NCI-H1092 treated with DMSO at 0.1 percent for 48 hours (cell line): ENCODE data around the gene TUBGCP2.

Experiments used
- DNase-seq: peaks from one replicate; lab custom pipeline; 2025; lab: John Stamatoyannopoulos, UW

Gene TUBGCP2, protein sequence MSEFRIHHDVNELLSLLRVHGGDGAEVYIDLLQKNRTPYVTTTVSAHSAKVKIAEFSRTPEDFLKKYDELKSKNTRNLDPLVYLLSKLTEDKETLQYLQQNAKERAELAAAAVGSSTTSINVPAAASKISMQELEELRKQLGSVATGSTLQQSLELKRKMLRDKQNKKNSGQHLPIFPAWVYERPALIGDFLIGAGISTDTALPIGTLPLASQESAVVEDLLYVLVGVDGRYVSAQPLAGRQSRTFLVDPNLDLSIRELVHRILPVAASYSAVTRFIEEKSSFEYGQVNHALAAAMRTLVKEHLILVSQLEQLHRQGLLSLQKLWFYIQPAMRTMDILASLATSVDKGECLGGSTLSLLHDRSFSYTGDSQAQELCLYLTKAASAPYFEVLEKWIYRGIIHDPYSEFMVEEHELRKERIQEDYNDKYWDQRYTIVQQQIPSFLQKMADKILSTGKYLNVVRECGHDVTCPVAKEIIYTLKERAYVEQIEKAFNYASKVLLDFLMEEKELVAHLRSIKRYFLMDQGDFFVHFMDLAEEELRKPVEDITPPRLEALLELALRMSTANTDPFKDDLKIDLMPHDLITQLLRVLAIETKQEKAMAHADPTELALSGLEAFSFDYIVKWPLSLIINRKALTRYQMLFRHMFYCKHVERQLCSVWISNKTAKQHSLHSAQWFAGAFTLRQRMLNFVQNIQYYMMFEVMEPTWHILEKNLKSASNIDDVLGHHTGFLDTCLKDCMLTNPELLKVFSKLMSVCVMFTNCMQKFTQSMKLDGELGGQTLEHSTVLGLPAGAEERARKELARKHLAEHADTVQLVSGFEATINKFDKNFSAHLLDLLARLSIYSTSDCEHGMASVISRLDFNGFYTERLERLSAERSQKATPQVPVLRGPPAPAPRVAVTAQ

DNA sequence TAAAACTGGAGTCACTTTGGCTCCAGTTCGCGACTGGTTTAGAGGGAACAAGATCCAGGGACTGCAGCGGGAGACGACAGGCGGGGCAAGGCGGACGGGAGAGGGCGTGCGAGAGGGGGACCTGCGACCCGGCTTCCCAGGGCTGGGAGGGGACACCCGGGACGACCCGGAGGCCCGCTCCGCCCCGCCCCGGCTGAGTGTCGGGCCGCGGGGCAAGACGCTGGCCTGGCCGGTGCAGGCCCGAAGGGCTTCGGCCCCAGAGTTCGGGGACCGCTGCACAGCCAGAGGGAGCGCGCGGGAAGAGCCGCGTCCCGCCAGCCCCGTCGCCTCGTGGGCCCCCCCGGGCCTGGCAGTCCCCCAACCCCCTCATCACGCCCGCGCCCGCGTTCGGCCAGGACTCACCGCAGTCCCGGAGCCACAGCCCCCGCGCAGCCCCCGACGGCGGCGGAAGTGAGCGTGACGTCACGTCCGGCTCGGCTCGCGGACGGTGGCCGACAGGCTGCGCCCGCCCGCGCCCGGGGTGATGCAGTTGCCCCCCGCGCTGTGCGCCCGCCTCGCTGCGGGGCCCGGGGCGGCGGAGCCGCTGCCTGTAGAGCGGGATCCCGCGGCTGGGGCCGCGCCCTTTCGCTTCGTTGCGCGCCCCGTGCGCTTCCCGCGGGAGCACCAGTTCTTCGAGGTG, at the start of gene TUBGCP2, which contains the start of gene ZNF511:
Gene TUBGCP2 (minus strand): TSS at position 452 of the 679 bp plus-strand sequence. CDS start 5,931 bp downstream, outside the sequence.
Gene ZNF511 (plus strand): TSS at position 494 of the 679 bp plus-strand sequence. CDS start 30 bp downstream, at position 524.
- peak; percentile 59 for DNase-seq

DNA sequence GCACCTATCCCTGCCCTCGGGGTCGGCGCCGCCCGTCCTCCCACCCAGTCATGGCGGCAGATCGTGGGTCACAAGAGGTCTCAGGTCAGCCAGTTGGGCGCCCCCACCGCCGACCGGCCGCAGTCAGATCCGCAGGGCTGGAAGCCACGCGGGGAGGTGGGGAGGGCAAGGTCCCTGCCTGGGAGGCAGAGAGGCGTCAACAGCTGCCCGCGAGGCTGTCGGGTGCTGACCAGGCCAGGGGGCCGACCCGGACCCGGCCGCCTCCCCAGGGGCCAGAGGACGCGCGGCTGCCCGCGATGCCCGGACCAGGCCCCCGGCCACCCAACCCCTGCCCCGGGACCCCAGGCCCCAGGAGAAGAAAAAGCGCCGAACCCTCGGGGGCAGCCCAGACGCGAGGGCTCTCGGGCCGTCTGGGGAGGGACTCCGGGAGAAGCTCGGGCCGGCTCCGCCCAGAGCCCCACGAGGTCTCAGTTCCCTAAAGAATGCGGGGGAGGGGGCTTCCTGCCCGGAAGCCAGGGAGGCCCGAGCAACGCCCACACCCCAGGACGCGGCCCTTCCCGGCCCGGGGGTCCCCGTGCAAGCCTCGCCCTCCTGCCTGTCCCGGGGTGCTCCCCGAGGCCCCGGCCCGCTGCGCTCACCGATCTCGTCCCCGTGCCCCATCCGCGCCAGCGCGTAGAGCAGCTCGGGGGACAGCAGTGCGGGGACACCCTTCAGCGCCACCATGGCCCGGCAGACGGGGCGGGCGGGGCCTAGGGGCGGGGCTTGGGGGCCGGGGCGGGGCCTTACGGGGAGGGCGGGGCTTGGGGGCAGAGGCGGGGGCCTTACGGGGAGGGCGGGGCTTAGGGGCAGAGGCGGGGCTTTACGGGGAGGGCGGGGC, 48.9 kb upstream of the TUBGCP2 start, which contains the start of gene FUOM:
Gene FUOM (minus strand): TSS at position 735 of the 877 bp plus-strand sequence. CDS start 12 bp downstream, at position 723.
- no peak for DNase-seq

DNA sequence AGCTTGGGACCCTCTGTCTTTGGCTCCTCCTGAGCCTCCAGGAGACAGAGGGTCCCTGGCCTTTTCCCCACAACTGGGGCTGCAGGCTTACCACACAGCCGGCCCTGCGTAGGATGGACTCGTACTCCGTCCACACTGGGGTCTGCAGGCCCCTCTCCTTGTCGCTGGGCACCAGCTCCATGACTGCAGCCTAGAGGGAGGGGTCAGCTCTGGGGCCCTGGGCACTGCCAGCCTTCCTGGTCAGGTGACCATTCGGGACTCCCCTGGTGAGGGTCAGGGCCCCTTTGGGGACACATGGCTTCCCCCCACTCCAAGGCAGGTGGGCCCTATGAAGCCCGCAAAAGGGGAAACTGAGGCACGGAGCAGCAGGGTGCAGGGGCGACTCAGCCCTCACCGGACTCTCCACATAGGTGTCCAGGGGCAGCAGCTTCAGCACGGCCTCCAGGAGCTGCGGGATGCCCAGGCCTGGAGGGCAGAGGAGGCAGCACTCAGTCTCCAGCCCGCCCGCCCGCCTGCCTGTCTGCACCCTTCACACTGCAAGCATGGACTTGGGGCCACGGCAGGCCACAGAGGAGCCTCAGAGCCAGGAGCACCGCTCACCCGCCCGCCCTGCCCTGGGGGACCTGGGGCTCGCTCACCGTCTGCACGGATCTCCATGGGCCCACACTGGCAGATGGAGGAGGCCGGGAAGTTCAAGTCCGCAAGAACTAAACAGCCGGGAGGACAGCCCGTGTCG, 48.0 kb upstream of the TUBGCP2 start:
- DNase-seq: no peak

DNA sequence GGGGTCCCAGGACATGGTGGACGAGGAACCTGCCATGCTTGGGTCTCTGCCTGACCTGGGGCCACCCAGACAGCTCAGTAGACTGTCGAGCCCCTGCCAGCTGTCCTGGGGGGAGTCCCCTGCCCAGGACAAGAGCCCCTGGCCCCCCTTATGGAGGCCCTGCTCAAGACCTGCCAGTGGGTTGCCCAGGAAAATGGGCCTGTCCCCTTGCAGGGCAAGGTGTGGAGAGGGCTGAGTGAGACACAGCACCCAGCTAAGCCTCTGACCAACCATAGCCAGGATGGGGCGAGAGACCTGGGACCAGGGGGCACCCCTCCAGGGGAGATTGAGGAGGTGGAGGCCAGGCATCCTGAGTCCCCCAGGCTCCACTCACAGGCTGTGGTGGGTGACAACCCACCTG, 47.3 kb upstream of the TUBGCP2 start:
- DNase-seq: no peak

DNA sequence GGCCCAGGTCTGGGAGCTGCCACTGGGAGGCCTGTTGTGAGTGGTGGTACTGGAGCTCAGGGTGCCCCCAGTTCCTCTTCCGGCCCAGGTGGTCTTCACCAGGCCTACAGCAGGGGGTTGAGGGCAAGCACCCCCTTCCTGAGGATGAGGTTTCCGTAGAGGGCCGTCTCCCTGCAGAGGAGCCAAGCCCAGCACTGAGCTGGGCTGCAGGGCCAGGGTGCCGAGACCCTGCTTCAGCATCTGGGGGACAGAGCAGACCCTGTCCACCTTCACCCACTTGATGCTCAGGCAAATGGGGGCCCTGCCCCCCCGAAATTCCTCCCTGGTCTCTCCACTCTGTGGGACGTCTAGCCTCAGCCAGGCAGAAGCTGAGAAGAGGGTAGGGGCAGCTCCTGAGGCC, 46.6 kb upstream of the TUBGCP2 start:
- no peak for DNase-seq

DNA sequence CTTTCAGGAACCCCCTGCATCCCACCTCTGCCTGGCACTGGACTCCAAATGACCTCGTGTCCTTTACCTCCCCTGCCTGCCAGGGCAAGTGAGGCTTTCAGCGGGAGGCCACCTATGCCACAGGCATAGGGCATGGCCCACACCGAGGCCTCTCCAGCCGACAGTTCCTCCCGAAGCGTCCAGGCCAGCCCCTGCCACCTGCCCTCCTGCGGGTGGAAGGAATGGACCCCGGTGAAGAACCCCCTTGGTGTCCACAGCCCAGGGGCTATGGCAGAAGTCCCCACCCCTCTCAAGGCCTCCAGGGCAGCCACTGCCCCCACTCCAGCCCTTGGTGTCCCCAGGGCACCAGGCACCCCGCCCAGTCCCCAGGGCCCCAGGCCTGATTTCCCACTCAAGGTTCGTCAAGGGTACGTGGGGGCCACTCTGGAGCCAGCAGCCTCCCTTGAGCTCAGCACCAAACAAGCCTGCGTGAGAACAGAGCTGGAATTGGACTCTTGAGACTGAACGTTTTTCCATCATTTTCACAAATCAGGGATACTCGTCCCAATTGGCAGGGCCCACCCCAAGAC, 46.1 kb upstream of the TUBGCP2 start:
- no peak for DNase-seq

DNA sequence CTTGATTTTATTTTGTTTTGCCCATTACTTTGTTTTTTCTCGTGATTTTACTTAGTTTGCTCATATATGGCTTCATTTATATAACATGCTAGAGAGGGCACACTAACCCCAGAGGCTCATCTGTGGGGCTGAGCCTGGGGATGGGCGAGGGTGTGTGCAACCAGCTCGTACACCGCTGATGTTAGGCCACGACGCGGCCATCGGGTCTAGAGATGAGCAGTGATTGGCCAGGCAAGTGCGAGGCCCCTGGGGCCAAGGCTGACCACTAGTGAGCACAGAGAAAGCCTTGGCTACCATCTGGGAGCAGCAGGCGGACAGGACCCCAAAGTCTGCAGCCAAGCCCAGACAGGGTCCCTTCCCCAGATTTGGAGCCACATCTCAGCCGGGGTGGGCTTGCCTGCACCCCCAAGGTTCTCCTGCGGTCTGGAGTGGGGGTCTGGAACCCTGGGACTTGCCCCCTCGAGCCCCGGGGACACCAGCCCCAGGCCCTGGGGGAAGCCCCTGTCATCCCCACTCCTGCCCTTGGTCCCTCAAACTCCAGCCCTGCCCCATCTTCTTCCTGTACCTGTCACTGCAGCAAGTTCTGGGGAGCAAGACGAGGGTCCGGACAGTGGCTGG, 45.4 kb upstream of the TUBGCP2 start:
- no peak for DNase-seq

DNA sequence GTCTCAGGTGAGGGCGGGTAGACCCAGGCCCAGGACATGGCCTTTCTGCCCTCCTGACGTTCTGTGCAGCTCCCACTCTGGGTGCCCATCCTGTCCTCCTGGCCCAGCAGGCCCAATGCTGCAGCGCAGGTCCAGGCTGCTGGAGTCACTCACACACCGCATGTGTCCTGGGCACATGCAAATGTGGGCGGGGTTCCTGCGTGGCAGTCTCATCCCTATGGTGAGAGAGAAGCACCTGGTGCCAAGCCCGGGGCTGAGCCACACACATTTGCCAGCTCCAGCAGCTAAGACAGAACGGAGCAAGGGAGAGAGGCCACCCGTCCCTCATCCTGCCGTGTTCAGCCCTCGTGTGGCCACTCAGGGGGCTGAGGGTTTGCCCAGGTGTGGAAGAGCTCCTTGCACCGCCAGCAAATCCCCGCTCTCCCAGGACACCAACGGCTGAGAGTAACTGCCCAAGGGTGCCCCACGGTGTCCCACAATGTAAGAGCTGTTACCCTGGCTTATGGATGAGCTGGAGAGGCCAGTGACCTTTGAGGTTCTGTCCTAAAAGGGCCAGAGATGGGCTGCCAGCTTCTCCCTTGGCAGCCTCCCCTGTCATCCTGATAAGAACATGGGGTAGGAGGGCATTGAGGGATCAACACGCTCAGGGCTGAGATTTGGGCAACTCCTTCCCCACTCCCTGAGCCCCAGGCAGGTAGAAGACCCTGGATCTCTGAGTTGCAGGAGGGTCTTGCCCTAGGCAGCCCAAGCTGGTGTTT, 44.7 kb upstream of the TUBGCP2 start:
- DNase-seq: no peak

DNA sequence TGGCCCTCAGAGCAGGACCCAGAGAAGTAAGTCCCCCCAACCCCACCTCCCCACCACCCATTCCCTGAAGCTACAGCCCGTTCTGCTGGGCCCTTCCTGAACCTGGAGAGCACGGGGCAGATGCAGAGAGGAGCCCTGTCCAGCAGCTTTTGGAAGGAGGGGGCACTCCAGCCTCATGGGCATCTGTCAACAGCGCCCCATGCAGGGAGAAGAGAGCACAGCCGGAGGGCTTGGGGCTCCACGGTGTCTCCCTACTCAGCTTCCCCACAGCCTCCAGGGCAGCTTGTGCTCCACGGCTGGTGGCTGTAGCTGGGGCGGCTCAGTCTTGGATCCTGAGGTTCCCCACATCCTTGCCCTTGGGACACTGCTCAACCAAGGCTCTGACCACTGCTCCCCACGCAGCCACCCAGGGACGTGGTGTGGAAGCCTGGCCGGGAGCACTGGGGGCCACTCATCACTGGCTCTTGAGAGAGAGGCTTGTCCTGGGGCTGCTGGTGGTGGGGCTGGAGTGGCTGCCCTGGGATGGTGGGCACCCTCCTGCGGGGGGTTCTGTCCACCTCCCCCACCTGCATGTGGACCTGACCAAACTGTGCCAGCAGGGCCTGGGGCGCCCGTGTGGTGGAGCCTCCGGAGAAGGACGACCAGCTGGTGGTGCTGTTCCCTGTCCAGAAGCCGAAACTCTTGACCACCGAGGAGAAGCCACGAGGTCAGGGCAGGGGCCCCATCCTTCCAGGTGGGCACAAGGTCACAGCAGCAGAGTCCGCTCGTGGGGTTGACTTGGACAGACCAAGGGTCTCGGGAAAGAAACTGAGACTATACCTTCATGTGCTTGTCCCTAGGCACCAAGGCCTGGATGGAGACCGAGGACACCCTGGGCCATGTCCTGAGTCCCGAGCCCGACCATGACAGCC, 43.0 kb upstream of the TUBGCP2 start:
- DNase-seq: no peak

DNA sequence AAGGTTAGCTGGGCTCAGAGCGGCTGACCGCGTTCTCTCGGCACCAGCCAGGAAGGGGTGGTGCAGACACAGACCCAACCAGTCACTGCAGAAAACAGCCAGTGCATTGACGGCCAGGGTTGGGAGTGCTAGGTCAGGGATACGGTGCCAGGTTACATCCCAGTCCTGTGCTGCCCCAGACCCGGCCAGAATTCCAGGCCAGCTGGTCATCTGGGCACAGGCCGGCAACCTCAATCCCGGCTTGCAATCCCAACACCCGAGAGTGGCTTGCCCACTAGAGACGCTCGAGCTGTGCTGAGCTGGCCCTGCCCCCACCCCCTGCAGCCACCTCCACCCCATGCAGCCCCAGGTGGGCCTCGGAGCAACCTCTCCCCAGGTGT, 42.3 kb upstream of the TUBGCP2 start:
- no peak for DNase-seq

DNA sequence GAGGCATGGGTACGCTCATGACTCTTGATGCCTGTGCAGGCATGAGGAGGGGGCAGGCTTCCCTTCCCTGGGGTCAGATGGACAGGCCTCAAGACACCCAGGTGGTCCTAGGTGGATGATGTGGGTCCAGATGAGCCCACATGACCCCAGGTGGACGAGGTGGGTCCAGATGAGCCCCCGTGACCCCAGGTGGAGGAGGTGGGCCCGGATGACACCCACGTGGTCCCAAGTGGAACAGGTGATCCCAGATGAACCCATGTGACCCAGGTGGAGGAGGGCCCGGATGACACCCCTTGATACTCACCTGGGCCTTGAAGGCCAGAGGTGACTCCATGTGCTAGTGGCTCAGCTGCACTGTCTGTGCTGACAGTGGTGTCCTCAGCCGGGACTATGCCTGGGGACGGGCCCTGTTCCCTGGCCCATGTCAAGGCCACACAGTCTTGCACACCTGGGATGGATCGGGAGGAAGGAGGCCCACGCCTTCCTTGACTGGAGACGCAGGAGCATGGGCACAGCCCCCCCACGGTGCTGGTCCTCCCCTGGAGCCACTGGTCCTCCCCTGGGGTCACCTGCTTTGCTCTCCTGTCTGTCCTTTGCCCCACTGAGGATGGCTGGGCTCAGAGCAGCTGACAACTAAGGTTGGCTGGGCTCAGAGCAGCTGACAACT, 41.7 kb upstream of the TUBGCP2 start:
- DNase-seq: no peak

DNA sequence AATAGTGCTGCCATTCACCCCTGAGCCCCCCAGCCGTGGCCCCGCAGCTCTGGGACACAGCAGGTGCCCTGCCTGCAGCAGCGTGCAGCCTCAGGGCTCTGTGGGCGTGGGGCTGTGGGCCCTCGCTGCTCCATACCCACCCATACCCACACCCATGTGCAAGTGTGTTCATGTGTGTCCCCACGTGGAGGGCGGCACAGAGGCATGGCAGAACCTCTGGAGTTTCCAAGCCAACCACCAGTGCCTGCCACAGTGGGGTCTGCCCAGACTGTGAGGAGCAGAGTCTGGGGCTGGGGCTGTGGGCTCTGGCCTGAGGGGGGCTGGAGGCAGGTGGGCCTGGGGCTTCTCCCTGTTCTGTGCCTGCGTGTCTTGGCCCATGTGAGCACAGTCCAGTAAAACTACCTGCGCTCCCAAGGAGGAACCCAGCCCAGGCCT, 40.9 kb upstream of the TUBGCP2 start:
- no peak for DNase-seq

DNA sequence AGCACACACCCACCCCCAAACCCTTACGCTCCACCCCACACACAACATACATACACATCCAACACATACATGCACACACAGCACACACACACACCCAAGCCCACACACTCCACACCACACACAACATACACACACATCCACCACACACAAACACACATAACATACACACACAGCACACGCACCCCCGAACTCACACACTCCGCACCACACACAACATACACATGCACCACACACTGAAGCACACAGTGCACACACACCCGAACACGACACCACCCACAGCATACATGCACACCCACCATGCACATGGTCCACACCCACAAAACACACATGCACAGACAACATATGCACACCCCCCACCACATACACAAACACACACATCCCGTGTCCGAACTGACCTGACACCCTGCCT, 40.5 kb upstream of the TUBGCP2 start:
- no peak for DNase-seq

DNA sequence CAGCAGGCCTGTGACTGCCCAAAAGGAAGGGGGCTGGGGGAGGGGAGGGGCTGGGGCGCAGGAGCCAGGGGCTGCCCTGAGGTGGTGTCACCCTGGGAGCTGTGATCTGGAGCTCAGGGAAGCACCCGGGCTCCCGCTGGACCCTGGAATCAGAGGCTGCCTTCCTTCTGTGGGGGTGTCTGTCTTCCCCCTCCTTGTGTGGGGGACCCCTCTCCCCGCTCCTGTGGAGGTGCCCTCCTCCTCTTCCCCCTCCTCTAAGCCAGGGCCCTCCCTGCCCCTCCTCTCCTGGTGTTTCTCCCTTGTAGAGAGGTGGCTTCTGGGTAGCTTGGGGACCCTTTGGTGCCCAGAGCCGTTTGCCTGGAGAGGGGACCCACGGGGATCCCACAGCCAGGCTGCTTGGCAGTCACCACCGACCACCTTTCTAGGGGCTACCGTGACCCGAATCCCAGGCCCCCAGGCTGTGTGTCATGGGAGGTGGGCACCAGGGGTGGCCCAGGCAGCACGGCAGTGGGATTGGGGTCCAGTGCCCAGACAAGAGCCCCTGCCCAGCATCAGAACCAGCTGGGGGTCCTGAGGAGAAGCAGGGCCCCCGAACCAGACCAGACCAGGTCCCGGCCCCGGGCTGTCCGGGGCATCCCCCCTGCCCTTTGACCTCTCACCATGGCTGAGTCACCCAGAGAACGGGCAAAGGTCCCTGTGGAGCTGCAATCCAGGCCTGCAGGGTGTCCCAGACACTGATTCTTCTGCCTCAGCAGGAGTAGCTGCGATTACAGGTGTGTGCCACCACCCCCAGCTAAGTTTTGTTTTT, 39.2 kb upstream of the TUBGCP2 start:
- DNase-seq: no peak

DNA sequence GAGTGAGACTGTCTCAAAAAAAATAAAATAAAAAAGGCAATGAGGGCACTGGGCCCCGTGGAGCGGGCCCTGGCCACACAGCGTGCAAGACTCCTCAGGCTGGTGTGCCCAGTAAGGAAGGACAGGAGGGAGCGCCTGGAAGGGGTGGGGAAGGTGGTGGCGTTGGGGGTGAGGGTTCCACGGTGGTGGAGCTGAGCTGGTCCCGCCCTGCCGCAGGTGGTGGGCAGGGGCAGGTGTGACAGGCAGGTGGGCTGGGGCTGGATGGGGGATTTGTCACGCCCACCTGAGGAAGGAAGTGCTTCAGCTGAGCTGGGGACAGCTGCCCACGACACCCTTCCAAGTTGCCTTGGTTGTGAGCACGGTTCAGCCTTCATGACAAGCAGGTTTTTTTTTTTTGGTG, 37.7 kb upstream of the TUBGCP2 start:
- no peak for DNase-seq

DNA sequence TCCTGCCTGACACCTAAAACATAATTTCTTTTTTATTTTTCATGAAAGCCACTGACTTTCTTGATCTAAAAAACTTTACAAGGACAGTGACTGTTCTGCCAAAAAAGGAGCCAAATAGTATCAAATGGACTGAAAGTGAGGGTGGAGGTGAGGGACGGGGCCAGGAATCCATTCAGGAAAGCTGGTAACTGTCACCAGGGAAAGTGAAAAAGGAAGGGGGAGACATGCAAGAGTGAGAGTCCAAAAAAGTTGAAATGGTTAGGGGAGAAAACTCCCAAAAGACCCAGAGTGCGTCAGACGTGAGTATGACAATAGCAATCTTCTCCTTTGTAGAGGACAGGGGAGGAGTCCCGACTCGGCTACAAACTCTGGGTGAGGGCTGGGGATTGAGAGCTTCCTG, 35.6 kb upstream of the TUBGCP2 start:
- no peak for DNase-seq
